Activated T-helper 2 cell treated with anti-CD3 and anti-CD28 coated beads, Interferon-gamma antibody, Interleukin-2, Interleukin-4, amounts not matched to agents 10 μg/mL and 5 μg/mL and 100 μg/mL, durations not matched to agents 14 hours and 24 hours and 36 hours (primary cell): Measurements from ENCODE around the gene MORF4L1. TPM values are rescaled to one million over a fixed set of nuclear protein-coding genes. Genes with fewer than 3 reads are reported as not detected.
A peak's percentile ranks its signal among the peaks of the same experiment; 100 is the strongest.

Source experiments
- DNase-seq: peaks from one replicate; pipeline ENCODE4 v3.0.0; 2021; ENCODE audit warnings: low spot score
- H3K27ac Mint-ChIP-seq: one replicate; pipeline ENCODE4 v1.8.0; 2021; ENCODE audit warnings: mixed read lengths
- H3K27me3 Mint-ChIP-seq: one replicate; pipeline ENCODE4 v1.8.0; 2021; ENCODE audit warnings: low read depth, mixed read lengths
- H3K36me3 Mint-ChIP-seq: one replicate; pipeline ENCODE4 v1.8.0; 2021; ENCODE audit warnings: low read depth, mixed read lengths
- H3K4me1 Mint-ChIP-seq: one replicate; pipeline ENCODE4 v1.8.0; 2021; ENCODE audit warnings: low read depth, mixed read lengths
- H3K4me3 Mint-ChIP-seq: one replicate; pipeline ENCODE4 v1.8.0; 2021; ENCODE audit warnings: low read depth, mild to moderate bottlenecking, moderate library complexity, mixed read lengths
- H3K9me3 Mint-ChIP-seq: one replicate; pipeline ENCODE4 v1.8.0; 2021; ENCODE audit warnings: mixed read lengths
- intact Hi-C: fragments of 100-400 bp; cut with micrococcal nuclease; formaldehyde crosslinking; loops from one replicate; pipeline ENCODE4 v1.15.1; 2023
- total RNA-seq: library from RNA; stranded (reverse); gene quantifications from 2 replicates; pipeline ENCODE4 v1.2.3, GENCODE V29; 2022

Gene MORF4L1
- total RNA-seq, 1 donor from 2014 or later: 293 TPM

GRCh38 chr15:78934655-78935023 lies 61.9 kb downstream of the MORF4L1 start:
- H3K4me1 Mint-ChIP-seq: peaks cover 28% of the 10 kb centered on the region
- peaks cover 27% of the 10 kb centered on the region for H3K36me3 Mint-ChIP-seq
- H3K27me3 Mint-ChIP-seq: no peaks in the 10 kb centered on the region
- intact Hi-C loops: loop anchor here (5.0 kb wide), 1 partner anchor 62 kb away; the partner anchor contains the start of gene MORF4L1
- peak overlapping the region; percentile 14 for H3K27ac Mint-ChIP-seq
- no peaks in the 10 kb centered on the region for H3K9me3 Mint-ChIP-seq
- no peak overlapping the region for H3K4me3 Mint-ChIP-seq
- no peak for DNase-seq

- H3K27me3 Mint-ChIP-seq: no peaks in the 10 kb centered on the region
- intact Hi-C loops: loop anchor here (5.0 kb wide), 1 partner anchor 65 kb away; the partner anchor contains the start of gene MORF4L1
Observed at GRCh38 chr15:78937132-78937739, 64.5 kb downstream of the MORF4L1 start.

GRCh38 chr15:78938658-78939488 lies 66.2 kb downstream of the MORF4L1 start:
- intact Hi-C loops: loop anchor here (5.0 kb wide), 1 partner anchor 67 kb away; the partner anchor contains the start of gene MORF4L1
- Mint-ChIP-seq H3K9me3 (no peaks in the 10 kb centered on the region), H3K27ac (peak overlapping the region; percentile 75), H3K36me3 (peaks cover 28% of the 10 kb centered on the region), H3K27me3 (peaks cover 9% of the 10 kb centered on the region), H3K4me1 (peaks cover 24% of the 10 kb centered on the region), H3K4me3 (peak overlapping the region; percentile 35)
- no peak for DNase-seq

More at GRCh38 chr15:78937132-78937739, 64.5 kb downstream of the MORF4L1 start:
- Mint-ChIP-seq H3K36me3 (peaks cover 27% of the 10 kb centered on the region), H3K9me3 (no peaks in the 10 kb centered on the region), H3K4me1 (peaks cover 24% of the 10 kb centered on the region), H3K27ac (peak overlapping the region; percentile 67), H3K4me3 (peak overlapping the region; percentile 56)
- DNase-seq: no peak

- no peak for DNase-seq
- peaks cover 18% of the 10 kb centered on the region for H3K36me3 Mint-ChIP-seq
- intact Hi-C loops: no loop called here
- H3K27me3 Mint-ChIP-seq: peaks cover 26% of the 10 kb centered on the region
- H3K4me1 Mint-ChIP-seq: peaks cover 17% of the 10 kb centered on the region
- H3K27ac Mint-ChIP-seq: no peak overlapping the region
- H3K9me3 Mint-ChIP-seq: no peaks in the 10 kb centered on the region
- no peak overlapping the region for H3K4me3 Mint-ChIP-seq
Observed at GRCh38 chr15:78942741-78943140, 70.1 kb downstream of the MORF4L1 start.

- Mint-ChIP-seq H3K4me3 (peak overlapping the region; percentile 82), H3K36me3 (peaks cover 12% of the 10 kb centered on the region), H3K4me1 (peaks cover 11% of the 10 kb centered on the region), H3K27me3 (peaks cover 26% of the 10 kb centered on the region), H3K9me3 (no peaks in the 10 kb centered on the region), H3K27ac (no peak overlapping the region)
- DNase-seq: no peak
- intact Hi-C loops: no loop called here
Observed at GRCh38 chr15:78943692-78944091, 71.0 kb downstream of the MORF4L1 start.

GRCh38 chr15:78944202-78944625 lies 71.5 kb downstream of the MORF4L1 start:
- Mint-ChIP-seq H3K9me3 (no peaks in the 10 kb centered on the region), H3K27ac (no peak overlapping the region), H3K36me3 (peaks cover 9% of the 10 kb centered on the region), H3K4me1 (peaks cover 5% of the 10 kb centered on the region), H3K27me3 (peaks cover 26% of the 10 kb centered on the region), H3K4me3 (peak overlapping the region; percentile 82)
- DNase-seq: no peak
- intact Hi-C loops: no loop called here

- DNase-seq: peak; percentile 58
- peak within 1 kb of the TSS; percentile 26 for H3K27ac Mint-ChIP-seq
Observed at GRCh38 chr15:78944669-78945407, 72.1 kb downstream of the MORF4L1 start, which contains the start of gene CTSH. Gene CTSH (minus strand): TSS chr15:78945046. CDS start chr15:78944981, 65 bp downstream.

GRCh38 chr15:78946493-78946892 lies 73.8 kb downstream of the MORF4L1 start:
- H3K27me3 Mint-ChIP-seq: peaks cover 30% of the 10 kb centered on the region
- H3K4me3 Mint-ChIP-seq: no peak overlapping the region
- intact Hi-C loops: no loop called here
- no peak for DNase-seq
- H3K9me3 Mint-ChIP-seq: no peaks in the 10 kb centered on the region
- peaks cover 8% of the 10 kb centered on the region for H3K36me3 Mint-ChIP-seq
- peaks cover 8% of the 10 kb centered on the region for H3K4me1 Mint-ChIP-seq
- H3K27ac Mint-ChIP-seq: no peak overlapping the region

More at GRCh38 chr15:78944669-78945407, 72.1 kb downstream of the MORF4L1 start, which contains the start of gene CTSH:
- peaks cover 26% of the 10 kb centered on the region for H3K27me3 Mint-ChIP-seq
- H3K36me3 Mint-ChIP-seq: peaks cover 8% of the 10 kb centered on the region
- peaks cover 3% of the 10 kb centered on the region for H3K4me1 Mint-ChIP-seq
- H3K9me3 Mint-ChIP-seq: no peaks in the 10 kb centered on the region
- peak within 1 kb of the TSS; percentile 82 for H3K4me3 Mint-ChIP-seq
- intact Hi-C loops: no loop called here

GRCh38 chr15:78947506-78947905 lies 74.8 kb downstream of the MORF4L1 start:
- Mint-ChIP-seq H3K36me3 (peaks cover 2% of the 10 kb centered on the region), H3K4me3 (no peak overlapping the region), H3K27ac (no peak overlapping the region), H3K27me3 (peaks cover 29% of the 10 kb centered on the region), H3K9me3 (no peaks in the 10 kb centered on the region), H3K4me1 (peaks cover 10% of the 10 kb centered on the region)
- DNase-seq: no peak
- intact Hi-C loops: no loop called here

Other genes with a start within 250 kb of the MORF4L1 start
- not detected in 2 replicates for gene CHRNB4, start 231.7 kb upstream of the MORF4L1 start, total RNA-seq
- gene ADAMTS7, start 61.4 kb upstream of the MORF4L1 start, total RNA-seq: 6.9 and 7.2 TPM in 2 replicates
- gene CTSH, start 72.2 kb downstream of the MORF4L1 start, total RNA-seq: 47.1 and 53.8 TPM in 2 replicates
- 0.09 TPM in 1 of 2 replicates, not detected in the other for gene RASGRF1, start 217.9 kb downstream of the MORF4L1 start, total RNA-seq